BLaER1 treated with 17β-estradiol and CSF1 and Interleukin-3, amounts not matched to agents 10 nM and 100 nM (cell line): ENCODE data around the gene TBRG4.

Experiments used
- H3K27ac ChIP-seq, 11 experiments: shearing (Covaris generic); formaldehyde crosslinking; 2 replicates each; pipeline ENCODE4 v1.8.1; 2022
- H3K27me3 ChIP-seq, 11 experiments: shearing (Covaris generic); formaldehyde crosslinking; 2 replicates each; pipeline ENCODE4 v1.8.1; 2022
- H3K36me3 ChIP-seq, 11 experiments: shearing (Covaris generic); formaldehyde crosslinking; 2 replicates each; pipeline ENCODE4 v1.8.1; 2022
- H3K4me1 ChIP-seq, 10 experiments: shearing (Covaris generic); formaldehyde crosslinking; 2 replicates each; pipeline ENCODE4 v1.8.1; 2022
- H3K4me2 ChIP-seq, 11 experiments: shearing (Covaris generic); formaldehyde crosslinking; 2 replicates each; pipeline ENCODE4 v1.8.1; 2022
- H3K4me3 ChIP-seq, 10 experiments: shearing (Covaris generic); formaldehyde crosslinking; 2 replicates each; pipeline ENCODE4 v1.8.1; 2022
- H3K9ac ChIP-seq, 11 experiments: shearing (Covaris generic); formaldehyde crosslinking; 2 replicates each; pipeline ENCODE4 v1.8.1; 2022
- H3K9me3 ChIP-seq, 11 experiments: shearing (Covaris generic); formaldehyde crosslinking; replicated peaks in 1 of 11; 2 replicates each; pipeline ENCODE4 v1.8.1; 2022
- H4K20me1 ChIP-seq, 11 experiments: shearing (Covaris generic); formaldehyde crosslinking; 2 replicates each; pipeline ENCODE4 v1.8.1; 2022
- Cebpa-rat ChIP-seq, 11 experiments: shearing (Covaris generic); IDR thresholded peaks; 2 replicates each; pipeline ENCODE4 v1.8.1; 2022

Gene TBRG4

GRCh38 chr7:45092100-45092930 lies 19.2 kb downstream of the TBRG4 start:
- Histone ChIP-seq H3K9me3 (peaks cover 0 to 15% (median 10%) of the 10 kb centered on the region in 11 experiments; a peak in 8 of 22 replicates), H3K36me3 (peaks cover 0 to 5% (median 0%) of the 10 kb centered on the region in 11 experiments; a peak in 3 of 22 replicates), H3K4me1 (peaks cover 0 to 13% (median 7%) of the 10 kb centered on the region in 10 experiments; a peak in 10 of 20 replicates), H4K20me1 (peaks cover 0 to 15% (median 0%) of the 10 kb centered on the region in 11 experiments; a peak in 4 of 22 replicates), H3K9ac (no peak overlapping the region), H3K27ac (no peak overlapping the region), H3K4me2 (no peak overlapping the region), H3K27me3 (peaks cover 7 to 19% (median 13%) of the 10 kb centered on the region in 11 experiments; a peak in 18 of 22 replicates), H3K4me3 (no peak overlapping the region)
- no peak for TF ChIP-seq Cebpa-rat (IDR thresholded peaks at IDR 0.05)

- peak overlapping the region in 4 of 11 experiments; percentile 20 to 52 (median 41); a peak in 4 of 22 replicates for H3K9ac ChIP-seq
- peaks cover 7 to 19% (median 13%) of the 10 kb centered on the region in 11 experiments; a peak in 18 of 22 replicates for H3K27me3 ChIP-seq
- peak overlapping the region; percentile 57 to 79 (median 70) for H3K4me2 ChIP-seq
- 0 out of 22 replicates have a peak, but pooled peaks cover 0 to 10% (median 0%) of the 10 kb centered on the region in 11 experiments for H4K20me1 ChIP-seq
- peak overlapping the region in 9 of 10 experiments; percentile 32 to 65 (median 52); a peak in 15 of 20 replicates for H3K4me3 ChIP-seq
- no peak overlapping the region for H3K27ac ChIP-seq
- TF ChIP-seq Cebpa-rat (IDR thresholded peaks at IDR 0.05): no peak
- peaks cover 0 to 13% (median 9%) of the 10 kb centered on the region in 11 experiments; a peak in 8 of 22 replicates for H3K9me3 ChIP-seq
- H3K4me1 ChIP-seq: peaks cover 0 to 13% (median 10%) of the 10 kb centered on the region in 10 experiments; a peak in 11 of 20 replicates
- no peaks in the 10 kb centered on the region for H3K36me3 ChIP-seq
These were observed 22.1 kb downstream of the TBRG4 start for GRCh38 chr7:45089341-45089891.

- Histone ChIP-seq H3K9me3 (peaks cover 0 to 7% (median 5%) of the 10 kb centered on the region in 11 experiments; a peak in 8 of 22 replicates), H3K4me3 (peak within 1 kb of the TSS in 9 of 10 experiments; percentile 32 to 65 (median 52); a peak in 16 of 20 replicates), H4K20me1 (0 out of 22 replicates have a peak, but pooled peaks cover 0 to 10% (median 0%) of the 10 kb centered on the region in 11 experiments), H3K4me2 (peak within 1 kb of the TSS; percentile 57 to 79 (median 70)), H3K27me3 (peaks cover 7 to 19% (median 13%) of the 10 kb centered on the region in 11 experiments; a peak in 18 of 22 replicates), H3K36me3 (no peaks in the 10 kb centered on the region), H3K27ac (no peak within 1 kb of the TSS), H3K4me1 (peaks cover 0 to 13% (median 10%) of the 10 kb centered on the region in 10 experiments; a peak in 11 of 20 replicates), H3K9ac (peak within 1 kb of the TSS in 5 of 11 experiments; percentile 20 to 54 (median 51); a peak in 5 of 22 replicates)
- no peak for TF ChIP-seq Cebpa-rat (IDR thresholded peaks at IDR 0.05)
These were observed 22.6 kb downstream of the TBRG4 start, which contains the start of gene NACAD for GRCh38 chr7:45088821-45089340. Gene NACAD, minus strand, starts transcription at chr7:45088969. Its CDS starts 75 bp downstream, at chr7:45088894.

GRCh38 chr7:45088146-45088701 lies 23.3 kb downstream of the TBRG4 start:
- peaks cover 7 to 19% (median 13%) of the 10 kb centered on the region in 11 experiments; a peak in 18 of 22 replicates for H3K27me3 ChIP-seq
- no peak overlapping the region for H3K9ac ChIP-seq
- H3K36me3 ChIP-seq: no peaks in the 10 kb centered on the region
- no peak overlapping the region for H3K27ac ChIP-seq
- H3K4me1 ChIP-seq: peaks cover 0 to 13% (median 10%) of the 10 kb centered on the region in 10 experiments; a peak in 11 of 20 replicates
- no peak overlapping the region for H3K4me3 ChIP-seq
- H3K9me3 ChIP-seq: peaks cover 0 to 1% (median 0%) of the 10 kb centered on the region in 11 experiments; a peak in 2 of 22 replicates
- H4K20me1 ChIP-seq: 0 out of 22 replicates have a peak, but pooled peaks cover 0 to 10% (median 0%) of the 10 kb centered on the region in 11 experiments
- peak overlapping the region in 1 of 11 experiments; percentile 69; a peak in 3 of 22 replicates for H3K4me2 ChIP-seq
- no peak for TF ChIP-seq Cebpa-rat (IDR thresholded peaks at IDR 0.05)

GRCh38 chr7:45087301-45088145 lies 24.0 kb downstream of the TBRG4 start:
- Histone ChIP-seq H3K27ac (no peak overlapping the region), H3K27me3 (peaks cover 7 to 19% (median 13%) of the 10 kb centered on the region in 11 experiments; a peak in 18 of 22 replicates), H3K36me3 (no peaks in the 10 kb centered on the region), H3K4me1 (peaks cover 0 to 13% (median 10%) of the 10 kb centered on the region in 10 experiments; a peak in 11 of 20 replicates), H3K9ac (no peak overlapping the region), H3K4me3 (no peak overlapping the region), H3K4me2 (no peak overlapping the region), H3K9me3 (no peaks in the 10 kb centered on the region), H4K20me1 (0 out of 22 replicates have a peak, but pooled peaks cover 0 to 10% (median 0%) of the 10 kb centered on the region in 11 experiments)
- no peak for TF ChIP-seq Cebpa-rat (IDR thresholded peaks at IDR 0.05)

- H3K36me3 ChIP-seq: no peaks in the 10 kb centered on the region
These were observed 25.0 kb downstream of the TBRG4 start for GRCh38 chr7:45086331-45087065.

More at GRCh38 chr7:45086331-45087065, 25.0 kb downstream of the TBRG4 start:
- peaks cover 0 to 20% (median 13%) of the 10 kb centered on the region in 10 experiments; a peak in 13 of 20 replicates for H3K4me1 ChIP-seq
- no peak for TF ChIP-seq Cebpa-rat (IDR thresholded peaks at IDR 0.05)
- H3K4me2 ChIP-seq: no peak overlapping the region
- peaks cover 0 to 14% (median 0%) of the 10 kb centered on the region in 11 experiments; a peak in 1 of 22 replicates for H4K20me1 ChIP-seq
- no peaks in the 10 kb centered on the region for H3K9me3 ChIP-seq
- peaks cover 7 to 19% (median 13%) of the 10 kb centered on the region in 11 experiments; a peak in 18 of 22 replicates for H3K27me3 ChIP-seq
- H3K27ac ChIP-seq: no peak overlapping the region
- H3K9ac ChIP-seq: no peak overlapping the region
- H3K4me3 ChIP-seq: no peak overlapping the region
